Fibroblast of the conjunctiva (primary cell): ENCODE measurements around the gene EPG5.
"Not testable (repeated sequence)": the region's sequence is repeated elsewhere in the genome, so short reads cannot be mapped to it uniquely, and the experiment has no call there.

Experiments used
- DNase-seq: peaks from one replicate; pipeline ENCODE4 v3.0.0-alpha.2; 2010; ENCODE audit warnings: low read depth

Gene EPG5

DNA sequence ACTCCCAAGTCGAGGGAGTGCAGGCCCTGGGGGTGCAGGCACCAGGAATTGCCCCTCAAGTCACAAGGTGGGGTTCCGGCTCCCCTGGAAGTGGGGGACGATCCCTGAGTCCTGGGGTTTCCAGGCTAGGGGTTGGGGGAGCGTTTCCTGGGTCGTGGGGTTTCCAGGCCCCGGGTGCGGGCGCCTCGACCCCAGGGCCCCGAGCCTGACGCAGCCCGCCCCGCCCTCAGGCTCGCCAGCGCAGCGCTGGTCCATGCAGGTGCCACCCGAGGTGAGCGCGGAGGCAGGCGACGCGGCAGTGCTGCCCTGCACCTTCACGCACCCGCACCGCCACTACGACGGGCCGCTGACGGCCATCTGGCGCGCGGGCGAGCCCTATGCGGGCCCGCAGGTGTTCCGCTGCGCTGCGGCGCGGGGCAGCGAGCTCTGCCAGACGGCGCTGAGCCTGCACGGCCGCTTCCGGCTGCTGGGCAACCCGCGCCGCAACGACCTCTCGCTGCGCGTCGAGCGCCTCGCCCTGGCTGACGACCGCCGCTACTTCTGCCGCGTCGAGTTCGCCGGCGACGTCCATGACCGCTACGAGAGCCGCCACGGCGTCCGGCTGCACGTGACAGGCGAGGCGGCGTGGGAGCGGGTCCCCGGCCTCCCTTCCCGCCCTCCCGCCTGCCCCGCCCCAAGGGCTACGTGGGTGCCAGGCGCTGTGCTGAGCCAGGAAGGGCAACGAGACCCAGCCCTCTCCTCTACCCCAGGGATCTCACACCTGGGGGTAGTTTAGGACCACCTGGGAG is 129.7 kb downstream of the EPG5 start:
- peak; percentile 27 for DNase-seq

- no peak for DNase-seq
Observed at GRCh38 chr18:45836242-45837205, 130.6 kb downstream of the EPG5 start.

- DNase-seq, result no peak
Observed at GRCh38 chr18:45835057-45835636, 132.0 kb downstream of the EPG5 start.

GRCh38 chr18:45834306-45834705 is 132.8 kb downstream of the EPG5 start:
- DNase-seq, result no peak

GRCh38 chr18:45833846-45834245 is 133.3 kb downstream of the EPG5 start:
- DNase-seq, result no peak

- DNase-seq, result no peak
Observed at GRCh38 chr18:45830917-45831316, 136.2 kb downstream of the EPG5 start.

GRCh38 chr18:45829855-45830254 is 137.3 kb downstream of the EPG5 start:
- DNase-seq, result no peak

- DNase-seq, result no peak
Observed at GRCh38 chr18:45828917-45829811, 138.0 kb downstream of the EPG5 start.

GRCh38 chr18:45826716-45827115 is 140.4 kb downstream of the EPG5 start:
- DNase-seq, result not testable (repeated sequence)

GRCh38 chr18:45826084-45826483 is 141.0 kb downstream of the EPG5 start:
- no peak for DNase-seq

GRCh38 chr18:45825258-45826044 is 141.7 kb downstream of the EPG5 start, which contains the start of gene SIGLEC15:
TSS of gene SIGLEC15 (plus strand) at chr18:45825675. CDS start at chr18:45825729, 54 bp downstream.
- no peak for DNase-seq

DNA sequence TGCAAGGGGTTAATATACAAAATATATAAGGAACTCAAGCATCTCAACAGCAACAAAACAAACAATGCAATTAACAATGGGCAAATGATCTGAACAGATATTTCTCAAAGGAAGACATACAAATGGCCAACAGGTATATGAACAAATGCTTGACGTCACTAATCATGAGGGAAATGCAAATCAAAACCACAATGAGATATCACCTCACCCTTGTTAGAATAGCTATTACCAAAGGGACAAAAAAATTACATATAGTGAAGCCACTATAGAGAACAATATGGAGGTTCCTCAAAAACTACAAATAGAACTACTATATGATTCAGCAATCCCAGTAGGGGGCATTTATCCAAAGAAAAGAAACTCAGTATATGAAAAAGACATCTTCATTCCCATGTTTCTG is 145.4 kb downstream of the EPG5 start:
- DNase-seq, result no peak

GRCh38 chr18:45821026-45821425 is 146.1 kb downstream of the EPG5 start:
- DNase-seq, result no peak

DNA sequence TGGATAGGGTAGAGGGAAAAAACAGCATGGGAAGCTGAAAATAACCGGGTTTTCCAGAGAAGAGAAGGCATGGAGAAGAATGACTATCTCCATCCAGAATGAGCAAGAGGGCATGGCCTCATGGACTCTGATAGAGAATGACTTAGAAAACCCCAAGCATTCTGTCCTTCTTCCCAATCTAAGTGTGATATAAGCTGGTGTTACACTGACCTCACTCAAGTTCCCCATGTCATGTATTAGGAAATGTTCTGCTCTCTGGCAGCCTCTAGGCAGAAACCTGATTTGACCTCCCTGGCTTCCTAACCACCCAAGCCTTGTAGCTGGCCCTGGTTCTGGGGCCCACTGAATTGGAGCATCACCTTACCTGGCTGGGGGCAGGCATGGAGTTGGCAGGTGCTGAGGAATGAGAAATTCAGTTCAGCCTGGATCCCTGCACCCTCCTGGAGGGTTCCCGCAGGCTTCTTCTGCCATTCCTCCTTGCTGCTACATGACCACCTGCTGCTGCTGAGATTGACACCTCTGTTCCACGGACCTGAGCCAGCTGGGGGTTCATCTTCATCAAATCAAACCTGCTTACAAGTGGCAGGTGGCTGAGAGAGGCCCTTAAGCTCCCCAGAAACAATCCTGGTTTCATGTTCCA is 146.9 kb downstream of the EPG5 start:
- no peak for DNase-seq

GRCh38 chr18:45818765-45819164 is 148.4 kb downstream of the EPG5 start:
- not testable (repeated sequence) for DNase-seq

- DNase-seq, result no peak
Observed at GRCh38 chr18:45817543-45817942, 149.6 kb downstream of the EPG5 start.

- DNase-seq, result not testable (repeated sequence)
Observed at GRCh38 chr18:45814733-45815132, 152.4 kb downstream of the EPG5 start.

DNA sequence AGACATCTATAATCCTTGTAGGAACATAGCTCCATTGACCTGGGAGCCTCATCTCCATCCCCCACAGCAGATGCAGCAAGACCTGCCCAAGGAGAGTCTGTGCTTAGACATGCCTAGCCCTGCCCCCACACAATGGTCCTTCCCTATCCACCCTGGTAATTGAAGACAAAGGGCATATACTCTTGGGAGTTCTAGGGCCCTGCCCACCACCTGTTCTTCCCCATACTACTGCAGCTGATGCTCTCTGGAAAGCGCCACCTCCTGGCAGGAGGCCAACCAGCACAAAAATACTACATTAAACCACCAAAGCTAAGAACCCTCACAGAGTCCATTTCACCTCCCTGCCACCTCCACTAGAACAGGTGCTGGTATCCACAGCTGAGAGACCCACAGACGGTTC is 160.0 kb downstream of the EPG5 start:
- DNase-seq, result not testable (repeated sequence)

GRCh38 chr18:45806226-45806625 is 160.9 kb downstream of the EPG5 start:
- no peak for DNase-seq

DNA sequence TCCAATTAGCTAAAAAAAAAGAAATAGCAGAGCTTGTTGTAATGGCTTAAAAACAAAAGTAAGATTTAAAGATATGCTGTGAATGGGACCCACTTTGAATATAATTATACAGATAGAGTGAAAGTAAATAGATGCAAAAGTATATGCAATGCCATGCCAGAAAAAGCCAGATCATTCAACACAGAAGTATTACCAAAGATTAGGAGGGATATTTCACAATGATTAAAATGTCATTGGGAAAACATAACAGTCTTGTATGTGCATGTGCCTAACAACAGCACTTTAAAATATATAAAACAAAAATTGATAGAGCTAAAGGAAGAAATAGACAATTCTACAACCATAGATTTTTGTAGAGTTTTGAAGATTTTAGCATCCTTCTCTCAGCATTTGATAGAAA is 161.6 kb downstream of the EPG5 start:
- DNase-seq, result no peak
